Fibroblast of skin of right quadriceps (primary cell): ENCODE measurements around the gene OPCML.

Experiments used
- DNase-seq: peaks from one replicate; pipeline ENCODE4 v3.0.0-alpha.2; 2013

Gene OPCML

GRCh38 chr11:133271871-133272776 is 260.2 kb downstream of the OPCML start:
- no peak for DNase-seq

DNA sequence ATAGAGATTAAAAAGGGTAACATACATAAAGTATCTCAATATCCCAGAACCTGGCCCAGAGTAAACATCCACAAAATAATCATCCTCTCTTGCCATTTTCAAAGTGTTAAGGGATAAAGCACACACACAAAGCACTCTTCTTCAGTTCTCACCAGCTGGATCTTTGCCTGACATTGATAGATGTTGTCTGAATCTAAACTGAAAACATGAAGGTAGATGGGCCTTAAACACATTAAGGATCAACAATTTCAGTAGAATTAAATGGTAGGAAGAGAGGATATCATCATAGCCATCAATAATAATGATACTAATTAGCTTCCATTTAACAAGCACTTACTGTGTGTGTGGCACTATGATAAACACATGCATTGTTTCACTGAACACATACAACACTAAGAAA is 261.1 kb downstream of the OPCML start:
- no peak for DNase-seq

GRCh38 chr11:133269267-133269666 is 263.0 kb downstream of the OPCML start:
- no peak for DNase-seq

GRCh38 chr11:133266986-133267385 is 265.3 kb downstream of the OPCML start:
- no peak for DNase-seq

DNA sequence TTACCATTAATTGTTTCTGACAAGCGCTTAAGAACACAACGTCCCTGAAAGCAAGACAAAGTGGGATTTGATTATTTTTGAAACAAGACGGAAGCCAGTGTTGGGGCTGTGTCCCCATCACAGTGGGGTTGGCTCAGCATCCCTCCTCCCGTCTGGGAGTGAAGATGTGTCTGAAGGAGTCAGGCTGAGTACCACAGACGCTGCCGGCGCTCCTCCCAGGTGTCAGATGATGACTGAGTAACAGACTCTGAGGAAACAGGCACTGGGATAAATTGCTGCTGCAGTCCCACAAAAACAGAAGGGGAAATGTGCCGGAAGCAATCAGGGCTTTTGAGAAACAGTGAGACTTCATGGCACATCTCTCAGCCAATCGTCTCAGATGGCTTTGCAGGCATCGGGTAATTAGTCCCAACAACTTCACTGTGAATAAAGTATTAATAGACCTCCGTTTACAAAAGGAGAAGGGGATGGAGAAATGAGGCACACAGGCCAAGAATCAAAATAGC is 266.7 kb downstream of the OPCML start:
- DNase-seq, result no peak

- DNase-seq, result no peak
Observed at GRCh38 chr11:133263332-133263731, 269.0 kb downstream of the OPCML start.

- DNase-seq, result no peak
Observed at GRCh38 chr11:133258751-133259150, 273.6 kb downstream of the OPCML start.

- DNase-seq, result no peak
Observed at GRCh38 chr11:133254601-133255000, 277.7 kb downstream of the OPCML start.

- DNase-seq, result no peak
Observed at GRCh38 chr11:133253570-133253969, 278.7 kb downstream of the OPCML start.

GRCh38 chr11:133251841-133252240 is 280.5 kb downstream of the OPCML start:
- DNase-seq, result no peak

GRCh38 chr11:133249530-133249929 is 282.8 kb downstream of the OPCML start:
- DNase-seq, result no peak

GRCh38 chr11:133249065-133249464 is 283.2 kb downstream of the OPCML start:
- no peak for DNase-seq

- DNase-seq, result no peak
Observed at GRCh38 chr11:133243832-133244231, 288.5 kb downstream of the OPCML start.

- DNase-seq, result no peak
Observed at GRCh38 chr11:133240908-133241655, 291.2 kb downstream of the OPCML start.

DNA sequence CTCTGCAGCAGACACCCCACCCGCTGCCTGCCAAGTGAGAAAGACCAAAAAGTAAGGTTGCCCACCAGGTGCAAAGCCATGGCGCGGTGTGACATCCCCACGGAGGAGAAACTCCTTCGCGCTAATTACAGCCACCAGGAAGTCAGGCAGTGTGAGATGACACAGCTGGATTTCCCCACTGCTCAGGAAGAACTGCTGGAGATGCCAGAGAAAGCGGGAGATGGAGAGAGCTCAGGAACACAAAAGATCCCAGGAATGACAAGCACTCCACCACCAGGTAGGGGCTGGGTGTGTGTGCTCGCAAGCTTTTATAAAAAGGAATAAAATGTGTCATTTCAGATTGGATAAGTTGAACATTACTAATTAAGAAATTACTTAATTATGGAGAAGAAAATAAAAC is 292.7 kb downstream of the OPCML start:
- no peak for DNase-seq

DNA sequence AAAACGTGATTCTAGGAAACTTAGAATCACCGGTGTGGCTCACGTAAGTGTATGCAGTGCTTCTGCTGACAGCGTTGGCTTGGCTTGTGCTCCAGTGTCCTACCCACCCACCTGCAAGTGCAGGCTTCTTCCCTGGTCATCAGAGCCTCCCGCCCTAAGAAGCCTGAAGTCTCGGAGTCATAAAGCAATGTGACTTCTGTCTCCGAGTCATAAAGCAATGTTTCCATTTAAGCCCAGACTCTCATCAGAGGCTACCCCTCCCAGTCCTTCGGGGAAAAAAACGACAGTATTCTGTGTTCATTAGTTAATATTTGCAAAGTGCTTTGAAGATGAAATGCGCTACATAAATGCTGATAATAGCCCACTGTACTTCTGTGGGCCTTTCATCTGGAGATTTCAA is 293.8 kb downstream of the OPCML start:
- DNase-seq, result no peak

DNA sequence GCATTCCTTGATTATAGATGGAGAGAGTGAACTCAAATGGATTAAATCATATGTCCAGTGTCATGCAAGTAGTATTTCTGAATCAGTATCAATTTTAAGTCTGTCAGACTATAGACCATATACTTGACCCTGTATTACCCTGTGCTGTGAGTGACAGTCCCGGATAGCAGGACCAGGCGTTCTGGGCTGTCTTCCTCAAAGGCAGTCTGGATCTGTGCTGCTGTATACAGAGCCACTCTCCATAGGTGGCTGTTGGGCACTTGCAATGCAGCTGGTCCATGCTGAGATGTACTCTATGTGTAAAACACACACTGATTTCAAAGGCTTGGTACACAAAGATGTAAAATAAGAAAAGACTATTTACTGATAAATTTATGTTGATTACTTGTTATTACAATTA is 294.3 kb downstream of the OPCML start:
- DNase-seq, result no peak

DNA sequence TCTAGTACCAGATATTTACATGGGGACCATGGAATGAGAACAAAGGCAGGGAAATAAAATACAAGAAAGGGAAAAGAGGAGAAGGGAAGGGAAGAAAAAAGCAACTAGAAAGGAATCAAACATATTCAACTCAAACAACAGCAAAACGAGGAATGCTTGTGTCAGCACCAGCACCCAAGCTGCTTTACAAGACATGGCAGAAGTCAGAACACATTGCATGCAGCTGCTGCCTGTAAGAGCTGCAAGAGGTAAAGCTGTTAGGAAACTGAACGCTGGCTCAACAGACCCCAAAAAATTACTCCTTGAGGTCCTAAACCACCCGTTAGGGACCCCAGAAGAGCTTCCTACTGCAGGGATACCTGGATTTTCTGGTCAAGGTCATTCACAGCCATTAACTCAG is 296.9 kb downstream of the OPCML start:
- DNase-seq, result no peak

- no peak for DNase-seq
Observed at GRCh38 chr11:133234883-133235282, 297.4 kb downstream of the OPCML start.

GRCh38 chr11:133232665-133233064 is 299.6 kb downstream of the OPCML start:
- no peak for DNase-seq

DNA sequence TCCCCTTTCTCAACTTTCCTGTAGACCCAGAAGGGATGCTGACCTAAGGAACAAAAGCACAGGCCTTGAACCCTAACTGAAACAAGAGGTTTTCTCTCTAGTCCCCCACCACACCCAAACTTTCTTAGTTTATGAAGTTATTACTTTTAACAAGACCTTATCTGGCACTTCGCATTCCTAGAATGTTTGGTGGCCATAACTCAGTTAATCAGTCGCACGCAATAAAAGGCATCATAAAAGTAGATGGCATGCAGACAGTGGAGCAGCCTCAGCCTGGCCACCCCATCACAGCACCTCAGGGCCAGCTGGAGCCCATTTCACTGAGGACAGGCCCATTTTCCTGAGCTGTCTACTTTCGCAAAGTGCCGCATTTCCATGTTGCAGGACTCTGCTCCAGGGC is 301.9 kb downstream of the OPCML start:
- DNase-seq, result no peak

GRCh38 chr11:133228471-133229329 is 303.6 kb downstream of the OPCML start:
- no peak for DNase-seq

GRCh38 chr11:133227632-133228111 is 304.6 kb downstream of the OPCML start:
- DNase-seq, result no peak
